DOHH2 (cell line): ENCODE results near the gene TNRC18.

Experiments
- H3F3A ChIP-seq: fragments of 200-600 bp; sonication (generic), shearing (Covaris generic); 2 replicates; pipeline ENCODE4 v1.6.0; 2016; ENCODE audit warnings: antibody characterized with exemption, mild to moderate bottlenecking; ENCODE audit not compliant: control insufficient read depth, insufficient read depth
- H3K27ac ChIP-seq: fragments of 200-600 bp; sonication (generic); 2 replicates; pipeline ENCODE4 v1.5.1; 2014; ENCODE audit warnings: low read depth, mild to moderate bottlenecking, low read length, moderate library complexity
- H3K27me3 ChIP-seq: fragments of 200-600 bp; sonication (generic); 2 replicates; pipeline ENCODE4 v1.6.1; 2014; ENCODE audit warnings: mild to moderate bottlenecking, low read length, mixed read lengths; ENCODE audit not compliant: control insufficient read depth
- H3K36me3 ChIP-seq: fragments of 200-600 bp; sonication (generic); 2 replicates; pipeline ENCODE4 v1.6.1; 2014; ENCODE audit warnings: mild to moderate bottlenecking, low read length, moderate library complexity, mixed read lengths; ENCODE audit not compliant: control insufficient read depth
- H3K4me1 ChIP-seq: fragments of 200-600 bp; sonication (generic); 2 replicates; pipeline ENCODE4 v1.6.1; 2014; ENCODE audit warnings: mild to moderate bottlenecking, low read length, mixed read lengths; ENCODE audit not compliant: control insufficient read depth
- H3K4me2 ChIP-seq: fragments of 200-600 bp; sonication (generic); 2 replicates; pipeline ENCODE4 v1.6.0; 2014; ENCODE audit warnings: mild to moderate bottlenecking, low read length, moderate library complexity
- H3K4me3 ChIP-seq: fragments of 200-600 bp; sonication (generic); 2 replicates; pipeline ENCODE4 v1.5.1; 2014; ENCODE audit warnings: mild to moderate bottlenecking, low read length, mixed read lengths
- H3K79me2 ChIP-seq: fragments of 200-600 bp; sonication (generic); 2 replicates; pipeline ENCODE4 v1.6.1; 2014; ENCODE audit warnings: mild to moderate bottlenecking, low read length, mixed read lengths; ENCODE audit not compliant: control insufficient read depth
- H3K9me2 ChIP-seq: fragments of 200-600 bp; sonication (generic); replicated peaks from 2 replicates; pipeline ENCODE4 v1.6.1; 2014; ENCODE audit warnings: mild to moderate bottlenecking, low read length, mixed read lengths; ENCODE audit not compliant: control insufficient read depth
- H3K9me3 ChIP-seq: fragments of 200-600 bp; sonication (generic); 2 replicates; pipeline ENCODE4 v1.6.1; 2014; ENCODE audit warnings: antibody characterized with exemption, low read length, mixed read lengths; ENCODE audit not compliant: control insufficient read depth, insufficient read depth
- H4K20me1 ChIP-seq: fragments of 200-600 bp; sonication (generic); 2 replicates; pipeline ENCODE4 v1.6.0; 2014; ENCODE audit warnings: low read depth, mild to moderate bottlenecking, antibody characterized with exemption, low read length, moderate library complexity; ENCODE audit not compliant: control insufficient read depth, insufficient read depth
- EZH2phosphoT487 ChIP-seq: fragments of 200-600 bp; sonication (generic); IDR thresholded peaks from 2 replicates; pipeline ENCODE4 v1.6.1; 2017; ENCODE audit warnings: borderline replicate concordance, mild to moderate bottlenecking, antibody characterized with exemption, low read length, moderate library complexity, mixed read lengths
- TF ChIP-seq, protein P1 (sequence below): fragments of 200-600 bp; sonication (generic); IDR thresholded peaks from one replicate; pipeline ENCODE4 v1.5.1; 2014; ENCODE audit warnings: antibody characterized with exemption, mild to moderate bottlenecking, low read depth, low read length; ENCODE audit not compliant: poor library complexity, severe bottlenecking

Gene TNRC18

DNA sequence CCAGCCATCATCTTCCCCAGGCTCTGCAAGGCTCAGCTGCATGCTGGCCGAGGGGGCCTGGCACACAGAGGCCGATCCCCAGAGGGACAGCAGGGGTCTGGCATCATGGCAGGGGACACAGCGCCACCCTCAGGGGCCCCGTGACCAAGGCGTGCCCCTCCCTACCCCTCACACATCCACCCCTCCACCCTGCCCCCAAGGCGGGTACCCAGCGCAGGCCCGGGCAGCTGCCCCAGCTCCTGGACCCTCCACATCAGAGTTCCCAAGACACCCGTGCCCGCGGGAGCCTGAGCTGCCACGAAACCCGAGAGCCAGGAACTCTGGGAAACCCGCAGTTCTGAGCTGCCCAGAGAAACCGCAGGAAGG lies 46.5 kb upstream of the TNRC18 start:
- Histone ChIP-seq H3F3A (no peaks in the 10 kb centered on the region), H3K4me1 (no peaks in the 10 kb centered on the region), H3K27ac (no peak overlapping the region), H3K9me3 (no peaks in the 10 kb centered on the region), H3K79me2 (no peaks in the 10 kb centered on the region), H3K9me2 (no peaks in the 10 kb centered on the region), H3K4me2 (no peak overlapping the region), H3K36me3 (no peaks in the 10 kb centered on the region), H3K4me3 (no peak overlapping the region), H4K20me1 (no peaks in the 10 kb centered on the region; the same call in 1 of the 2 replicates), H3K27me3 (no peaks in the 10 kb centered on the region)
- TF ChIP-seq EZH2phosphoT487, result no peak
- TF ChIP-seq, protein P1, sequence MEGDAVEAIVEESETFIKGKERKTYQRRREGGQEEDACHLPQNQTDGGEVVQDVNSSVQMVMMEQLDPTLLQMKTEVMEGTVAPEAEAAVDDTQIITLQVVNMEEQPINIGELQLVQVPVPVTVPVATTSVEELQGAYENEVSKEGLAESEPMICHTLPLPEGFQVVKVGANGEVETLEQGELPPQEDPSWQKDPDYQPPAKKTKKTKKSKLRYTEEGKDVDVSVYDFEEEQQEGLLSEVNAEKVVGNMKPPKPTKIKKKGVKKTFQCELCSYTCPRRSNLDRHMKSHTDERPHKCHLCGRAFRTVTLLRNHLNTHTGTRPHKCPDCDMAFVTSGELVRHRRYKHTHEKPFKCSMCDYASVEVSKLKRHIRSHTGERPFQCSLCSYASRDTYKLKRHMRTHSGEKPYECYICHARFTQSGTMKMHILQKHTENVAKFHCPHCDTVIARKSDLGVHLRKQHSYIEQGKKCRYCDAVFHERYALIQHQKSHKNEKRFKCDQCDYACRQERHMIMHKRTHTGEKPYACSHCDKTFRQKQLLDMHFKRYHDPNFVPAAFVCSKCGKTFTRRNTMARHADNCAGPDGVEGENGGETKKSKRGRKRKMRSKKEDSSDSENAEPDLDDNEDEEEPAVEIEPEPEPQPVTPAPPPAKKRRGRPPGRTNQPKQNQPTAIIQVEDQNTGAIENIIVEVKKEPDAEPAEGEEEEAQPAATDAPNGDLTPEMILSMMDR, result no peak

- Histone ChIP-seq H3K9me2 (no peaks in the 10 kb centered on the region), H3K4me3 (no peak overlapping the region), H3K9me3 (no peaks in the 10 kb centered on the region), H3K36me3 (no peaks in the 10 kb centered on the region), H3K79me2 (no peaks in the 10 kb centered on the region), H3K27me3 (no peaks in the 10 kb centered on the region), H3F3A (no peaks in the 10 kb centered on the region), H3K4me1 (no peaks in the 10 kb centered on the region), H3K4me2 (no peak overlapping the region), H3K27ac (no peak overlapping the region), H4K20me1 (no peaks in the 10 kb centered on the region; the same call in 1 of the 2 replicates)
- TF ChIP-seq, protein P1, result no peak
- TF ChIP-seq EZH2phosphoT487, result no peak
Observed at GRCh38 chr7:5469375-5470166, 45.9 kb upstream of the TNRC18 start.

DNA sequence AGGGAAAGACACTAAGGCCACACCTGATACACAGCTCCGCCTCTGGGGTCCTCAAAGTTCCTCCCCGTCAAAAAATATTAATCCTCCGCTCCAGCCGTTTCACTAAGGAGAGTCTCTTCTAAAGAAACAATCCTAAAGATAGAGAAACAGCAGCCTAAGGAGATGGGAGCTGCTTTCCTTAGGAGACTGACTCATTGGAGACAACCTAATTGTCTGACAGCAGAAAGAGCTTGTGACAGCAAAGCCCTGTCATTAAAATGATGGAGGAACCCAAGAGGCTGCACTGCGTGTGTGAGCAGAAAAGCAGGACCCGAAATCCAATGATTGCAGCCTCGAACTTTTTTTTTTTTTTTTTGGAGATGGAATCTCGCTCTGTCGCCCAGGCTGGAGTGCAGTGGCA lies 44.0 kb upstream of the TNRC18 start:
- Histone ChIP-seq H3K27ac (no peak overlapping the region), H3K27me3 (no peaks in the 10 kb centered on the region), H3K4me1 (no peaks in the 10 kb centered on the region), H3F3A (no peaks in the 10 kb centered on the region), H3K4me2 (no peak overlapping the region), H3K79me2 (no peaks in the 10 kb centered on the region), H3K9me2 (no peaks in the 10 kb centered on the region), H3K4me3 (no peak overlapping the region), H3K9me3 (no peaks in the 10 kb centered on the region), H4K20me1 (no peaks in the 10 kb centered on the region; the same call in 1 of the 2 replicates), H3K36me3 (no peaks in the 10 kb centered on the region)
- TF ChIP-seq, protein P1, result no peak
